CD4-positive, alpha-beta T cell treated with Interleukin-12 subunit alpha and Interleukin-12 subunit beta, for 1 hour (primary cell): ENCODE results near the gene SLC24A3.

ENCODE experiments used
- DNase-seq: peaks from one replicate; pipeline ENCODE4 v3.0.0-alpha.2; 2020

The SLC24A3 gene

GRCh38 chr20:19761841-19762240, 549.4 kb downstream of the SLC24A3 start:
- no peak for DNase-seq

GRCh38 chr20:19764207-19764606, 551.8 kb downstream of the SLC24A3 start:
- no peak for DNase-seq

GRCh38 chr20:19765266-19765665, 552.8 kb downstream of the SLC24A3 start:
- no peak for DNase-seq

GRCh38 chr20:19765913-19766312, 553.5 kb downstream of the SLC24A3 start:
- DNase-seq: no peak

GRCh38 chr20:19767070-19767469, 554.6 kb downstream of the SLC24A3 start:
- no peak for DNase-seq

GRCh38 chr20:19768325-19768842, 555.9 kb downstream of the SLC24A3 start:
- DNase-seq: no peak

GRCh38 chr20:19769507-19769906, 557.1 kb downstream of the SLC24A3 start:
- no peak for DNase-seq

- no peak for DNase-seq
These were observed 557.9 kb downstream of the SLC24A3 start for GRCh38 chr20:19770375-19770774.

GRCh38 chr20:19771031-19771430, 558.6 kb downstream of the SLC24A3 start:
- no peak for DNase-seq
